ENCODE data around the gene NDUFB7.

- TF ChIP-seq CTCF (IDR thresholded peaks at IDR 0.05; ENCODE audit: low read depth, low read length, poor library complexity, severe bottlenecking) (no peak), EZH2phosphoT487 (IDR thresholded peaks at IDR 0.05; ENCODE audit: borderline replicate concordance, low read length) (no peak)
Observed at GRCh38 chr19:14526423-14526822, 45.4 kb downstream of the NDUFB7 start.

Data from DOHH2 (cell line).